Prostate gland (tissue), 2 donors: ENCODE data around the gene BEND6.
"Not testable (repeated sequence)": the region's sequence is repeated elsewhere in the genome, so short reads cannot be mapped to it uniquely, and the experiment has no call there.

Experiments
- CTCF ChIP-seq, 4 experiments: fragments of 200-600 bp in 2 of 4; fragments of 450-650 bp in 2 of 4; sonication (generic) in 2 of 4; IDR thresholded peaks; 1 replicate in 3 of 4; 2 replicates in 1 of 4; pipeline ENCODE4 v1.5.1; 2016 to 2019; ENCODE audit warnings: antibody characterized with exemption in 4 of 4, mild to moderate bottlenecking in 2 of 4, moderate library complexity in 2 of 4
- POLR2A ChIP-seq: fragments of 450-650 bp; IDR thresholded peaks from one replicate; pipeline ENCODE4 v1.6.1; 2016; ENCODE audit warnings: antibody characterized with exemption, mild to moderate bottlenecking
- POLR2AphosphoS5 ChIP-seq: sonication (generic); formaldehyde crosslinking; IDR thresholded peaks from one replicate; pipeline ENCODE4 v1.6.1; 2017; ENCODE audit warnings: antibody characterized with exemption

DNA sequence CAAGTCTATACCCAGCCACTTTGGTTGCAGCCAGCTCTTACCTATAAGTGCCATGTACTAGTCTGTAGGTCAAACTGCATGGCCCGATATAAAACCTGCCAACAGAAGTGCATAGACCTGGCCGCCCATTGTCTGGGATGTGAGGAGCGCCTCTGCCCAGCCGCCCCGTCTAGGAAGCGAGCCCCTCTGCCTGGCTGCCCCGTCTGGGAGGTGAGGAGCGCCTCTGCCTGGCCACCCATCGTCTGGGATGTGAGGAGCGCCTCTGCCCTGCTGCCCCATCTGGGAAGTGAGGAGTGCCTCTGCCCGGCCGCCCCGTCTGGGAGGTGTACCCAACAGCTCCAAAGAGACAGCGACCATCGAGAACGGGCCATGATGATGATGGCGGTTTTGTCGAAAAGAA is 44.8 kb downstream of the BEND6 start:
- TF ChIP-seq CTCF (IDR thresholded peaks at IDR 0.05); POLR2A; POLR2AphosphoS5: not testable (repeated sequence)
